ENCODE results near the gene RYR2.
A peak's percentile ranks its signal among the peaks of the same experiment; 100 is the strongest.
"Not testable (repeated sequence)": the region's sequence is repeated elsewhere in the genome, so short reads cannot be mapped to it uniquely, and the experiment has no call there.

The RYR2 gene

GRCh38 chr1:237838904-237839534 is 797.0 kb downstream of the RYR2 start:
- H3K4me3 ChIP-seq (replicated peaks; ENCODE audit: low read depth, low read length), result no peak overlapping the region
- TF ChIP-seq, protein P1, sequence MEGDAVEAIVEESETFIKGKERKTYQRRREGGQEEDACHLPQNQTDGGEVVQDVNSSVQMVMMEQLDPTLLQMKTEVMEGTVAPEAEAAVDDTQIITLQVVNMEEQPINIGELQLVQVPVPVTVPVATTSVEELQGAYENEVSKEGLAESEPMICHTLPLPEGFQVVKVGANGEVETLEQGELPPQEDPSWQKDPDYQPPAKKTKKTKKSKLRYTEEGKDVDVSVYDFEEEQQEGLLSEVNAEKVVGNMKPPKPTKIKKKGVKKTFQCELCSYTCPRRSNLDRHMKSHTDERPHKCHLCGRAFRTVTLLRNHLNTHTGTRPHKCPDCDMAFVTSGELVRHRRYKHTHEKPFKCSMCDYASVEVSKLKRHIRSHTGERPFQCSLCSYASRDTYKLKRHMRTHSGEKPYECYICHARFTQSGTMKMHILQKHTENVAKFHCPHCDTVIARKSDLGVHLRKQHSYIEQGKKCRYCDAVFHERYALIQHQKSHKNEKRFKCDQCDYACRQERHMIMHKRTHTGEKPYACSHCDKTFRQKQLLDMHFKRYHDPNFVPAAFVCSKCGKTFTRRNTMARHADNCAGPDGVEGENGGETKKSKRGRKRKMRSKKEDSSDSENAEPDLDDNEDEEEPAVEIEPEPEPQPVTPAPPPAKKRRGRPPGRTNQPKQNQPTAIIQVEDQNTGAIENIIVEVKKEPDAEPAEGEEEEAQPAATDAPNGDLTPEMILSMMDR (IDR thresholded peaks at IDR 0.05; ENCODE audit: low read length, missing control alignments), result no peak
- DNase-seq (ENCODE audit: low read depth), result no peak

DNA sequence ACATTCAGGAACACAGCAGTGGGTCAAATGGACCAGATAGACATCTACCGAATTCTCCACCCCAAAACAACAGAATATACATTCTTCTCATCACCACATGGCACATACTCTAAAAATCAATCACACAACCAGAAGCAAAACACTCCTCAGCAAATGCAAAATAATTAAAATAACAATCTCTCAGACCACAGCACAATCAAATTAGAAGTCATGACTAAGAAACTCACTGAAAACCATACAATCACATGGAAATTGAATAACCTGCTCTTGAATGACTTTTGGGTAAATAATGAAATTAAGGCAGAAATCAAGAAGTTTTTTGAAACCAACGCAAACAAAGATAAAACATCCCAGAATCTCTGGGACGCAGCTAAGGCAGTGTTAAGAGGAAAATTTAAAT is 799.5 kb downstream of the RYR2 start:
- TF ChIP-seq, protein P1 (IDR thresholded peaks at IDR 0.05; ENCODE audit: low read length, missing control alignments), result no peak
- no peak overlapping the region for H3K4me3 ChIP-seq (replicated peaks; ENCODE audit: low read depth, low read length)
- DNase-seq (ENCODE audit: low read depth), result no peak

DNA sequence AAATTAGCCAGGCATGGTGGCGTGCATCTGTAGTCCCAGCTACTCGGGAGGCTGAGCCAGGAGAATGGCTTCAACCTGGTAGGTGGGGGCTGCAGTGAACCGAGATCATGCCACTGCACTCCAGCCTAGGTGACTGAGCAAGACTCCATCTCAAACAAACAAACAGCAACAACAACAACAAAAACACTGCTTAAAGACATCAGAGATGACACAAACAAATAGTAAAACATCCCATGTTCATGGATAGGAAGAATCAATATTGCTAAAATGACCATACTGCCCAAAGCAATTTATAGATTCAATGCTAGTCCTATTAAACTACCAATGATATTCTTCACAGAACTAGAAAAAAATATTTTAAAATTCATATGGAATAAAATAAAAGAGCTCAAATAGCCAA is 801.5 kb downstream of the RYR2 start:
- not testable (repeated sequence) for DNase-seq (ENCODE audit: low read depth); H3K4me3 ChIP-seq (replicated peaks; ENCODE audit: low read depth, low read length)

DNA sequence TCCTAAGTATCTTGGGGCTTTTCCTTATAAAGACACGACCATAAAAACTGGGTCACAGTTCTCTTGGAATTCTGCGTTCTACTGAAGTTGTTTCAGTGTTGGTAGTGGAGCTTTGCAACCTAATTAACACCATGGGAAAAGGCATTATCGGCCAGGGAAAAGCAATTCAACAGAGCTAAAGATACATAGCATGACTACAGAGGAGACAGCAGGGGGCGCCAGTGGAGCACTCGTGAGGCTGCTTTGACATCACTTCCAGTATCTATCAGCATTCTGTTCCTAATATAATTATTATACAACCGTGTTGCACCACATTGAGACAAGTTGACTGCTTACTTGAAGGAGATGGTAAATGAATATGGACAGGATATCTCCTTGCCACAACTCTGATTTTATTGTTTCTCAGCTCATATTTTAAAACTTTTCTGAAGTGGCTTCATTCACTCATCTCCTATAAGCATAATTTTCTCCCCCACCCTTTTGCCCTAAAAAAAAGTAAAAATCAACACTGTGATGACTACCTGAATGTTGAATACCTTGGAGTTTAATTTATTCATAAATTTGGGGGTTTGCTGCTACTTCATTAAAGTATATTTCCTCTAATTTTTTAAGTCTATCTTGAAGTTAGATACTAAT is 809.3 kb downstream of the RYR2 start:
- H3K4me3 ChIP-seq (replicated peaks; ENCODE audit: low read depth, low read length), result no peak overlapping the region
- TF ChIP-seq, protein P1 (IDR thresholded peaks at IDR 0.05; ENCODE audit: low read length, missing control alignments), result peak; percentile 43
- DNase-seq (ENCODE audit: low read depth), result peak; percentile 38

DNA sequence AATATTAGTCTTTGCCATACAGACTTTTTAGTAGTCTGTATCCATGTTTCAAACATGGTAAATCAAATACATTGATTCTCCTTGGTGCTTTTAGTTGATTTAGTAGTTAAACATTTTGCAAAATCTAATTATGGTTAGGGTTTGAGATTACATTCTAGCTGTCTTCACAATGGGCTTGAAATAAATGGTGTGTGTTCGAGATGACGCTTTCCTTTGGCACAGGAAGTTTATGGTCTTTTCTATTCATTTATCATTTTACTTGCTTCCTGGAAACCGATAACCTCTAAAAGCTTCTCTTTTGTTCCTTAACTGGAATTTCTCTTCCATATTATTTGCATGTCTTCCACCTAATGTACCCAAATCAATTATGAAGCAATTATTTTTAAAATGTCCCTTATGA is 810.4 kb downstream of the RYR2 start:
- no peak overlapping the region for H3K4me3 ChIP-seq (replicated peaks; ENCODE audit: low read depth, low read length)
- TF ChIP-seq, protein P1 (IDR thresholded peaks at IDR 0.05; ENCODE audit: low read length, missing control alignments), result no peak
- DNase-seq (ENCODE audit: low read depth), result no peak

- TF ChIP-seq, protein P1 (IDR thresholded peaks at IDR 0.05; ENCODE audit: low read length, missing control alignments), result no peak
- no peak overlapping the region for H3K4me3 ChIP-seq (replicated peaks; ENCODE audit: low read depth, low read length)
- DNase-seq (ENCODE audit: low read depth), result no peak
Measured at GRCh38 chr1:237857455-237857854, 815.5 kb downstream of the RYR2 start.

DNA sequence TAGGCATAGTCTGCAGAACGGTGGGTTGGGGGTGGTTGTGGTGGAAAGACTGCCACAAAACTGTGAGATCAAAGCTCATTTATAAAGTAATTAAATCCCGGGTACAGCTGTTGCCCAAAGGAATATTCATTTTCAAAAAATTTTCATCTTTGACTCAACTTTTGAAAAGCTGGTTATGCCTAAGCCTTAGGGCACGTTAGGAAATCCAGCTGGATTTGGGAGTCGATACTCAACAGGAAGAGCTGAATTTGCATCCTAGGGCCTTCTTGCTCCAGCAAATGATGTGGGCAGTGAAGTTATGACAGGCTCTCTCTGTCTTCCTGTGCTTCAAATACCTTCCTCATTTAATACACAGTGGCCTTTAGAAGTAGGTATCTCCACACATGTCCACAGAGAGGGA is 817.0 kb downstream of the RYR2 start:
- H3K4me3 ChIP-seq (replicated peaks; ENCODE audit: low read depth, low read length), result no peak overlapping the region
- no peak for DNase-seq (ENCODE audit: low read depth)
- TF ChIP-seq, protein P1 (IDR thresholded peaks at IDR 0.05; ENCODE audit: low read length, missing control alignments), result no peak
